ENCODE results near the gene COL27A1.

COL27A1 gene

GRCh38 chr9:114238472-114238871 is 83.1 kb downstream of the COL27A1 start:
- POLR2A ChIA-PET: no interaction called here
- no peak for DNase-seq (ENCODE audit: extremely low spot score)
- no peak for TF ChIP-seq CTCF (IDR thresholded peaks at IDR 0.05; ENCODE audit: control extremely low read depth, extremely low read depth, low read depth, missing control alignments)
- CTCF ChIA-PET: interaction anchor here (1.3 to 1.5 kb wide), 2 partner anchors 10 to 12 kb away, joined by 3 read pairs; no protein-coding TSS in a partner anchor

GRCh38 chr9:114238891-114239875 is 83.8 kb downstream of the COL27A1 start:
- CTCF ChIA-PET: interaction anchor here (1.3 to 1.5 kb wide), 2 partner anchors 9 to 11 kb away, joined by 3 read pairs; no protein-coding TSS in a partner anchor
- TF ChIP-seq CTCF (IDR thresholded peaks at IDR 0.05; ENCODE audit: control extremely low read depth, extremely low read depth, low read depth, missing control alignments): no peak

GRCh38 chr9:114240216-114240615 is 84.9 kb downstream of the COL27A1 start:
- no peak for TF ChIP-seq CTCF (IDR thresholded peaks at IDR 0.05; ENCODE audit: control extremely low read depth, extremely low read depth, low read depth, missing control alignments)
- CTCF ChIA-PET: no interaction called here
- DNase-seq (ENCODE audit: extremely low spot score): no peak
- POLR2A ChIA-PET: no interaction called here

More at GRCh38 chr9:114238891-114239875, 83.8 kb downstream of the COL27A1 start:
- POLR2A ChIA-PET: no interaction called here
- no peak for DNase-seq (ENCODE audit: extremely low spot score)

- ChIA-PET POLR2A (no interaction called here), CTCF (no interaction called here)
- no peak for DNase-seq (ENCODE audit: extremely low spot score)
- TF ChIP-seq CTCF (IDR thresholded peaks at IDR 0.05; ENCODE audit: control extremely low read depth, extremely low read depth, low read depth, missing control alignments): no peak
Measured at GRCh38 chr9:114240647-114241558, 85.6 kb downstream of the COL27A1 start.

GRCh38 chr9:114242837-114243236 is 87.5 kb downstream of the COL27A1 start:
- ChIA-PET CTCF (no interaction called here), POLR2A (no interaction called here)
- no peak for TF ChIP-seq CTCF (IDR thresholded peaks at IDR 0.05; ENCODE audit: control extremely low read depth, extremely low read depth, low read depth, missing control alignments)
- no peak for DNase-seq (ENCODE audit: extremely low spot score)

GRCh38 chr9:114243240-114243639 is 87.9 kb downstream of the COL27A1 start:
- no peak for TF ChIP-seq CTCF (IDR thresholded peaks at IDR 0.05; ENCODE audit: control extremely low read depth, extremely low read depth, low read depth, missing control alignments)
- ChIA-PET CTCF (no interaction called here), POLR2A (no interaction called here)
- no peak for DNase-seq (ENCODE audit: extremely low spot score)
